Upper lobe of left lung (tissue), 6 donors: ENCODE measurements around the gene FGF1. TPM values are rescaled to one million over a fixed set of nuclear protein-coding genes. Genes with fewer than 3 reads are reported as not detected.

ENCODE experiments used
- ATAC-seq, 2 donors: fragments of 200-7000 bp; cut with Tn5 transposase; one replicate each; pipeline ENCODE4 v1.9.1; 2022; ENCODE audit warnings: mild to moderate bottlenecking in 2 of 2, moderate library complexity in 2 of 2; ENCODE audit not compliant: low FRiP score in 2 of 2
- DNase-seq, 2 donors: peaks; one replicate each; pipeline ENCODE4 v3.0.0-alpha.2; 2019 to 2020
- H3K27ac ChIP-seq, 4 donors: fragments of 200-600 bp; sonication (generic); one replicate each; pipeline ENCODE4 v1.5.1; 2016 to 2019
- H3K27me3 ChIP-seq, 4 donors: fragments of 200-600 bp; sonication (generic); one replicate each; pipeline ENCODE4 v1.5.1; 2017 to 2019
- H3K36me3 ChIP-seq, 4 donors: fragments of 200-600 bp; sonication (generic); one replicate each; pipeline ENCODE4 v1.5.1; 2016 to 2019
- H3K4me1 ChIP-seq, 4 donors: fragments of 200-600 bp; sonication (generic); one replicate each; pipeline ENCODE4 v1.5.1; 2018 to 2019
- H3K4me3 ChIP-seq, 4 donors: fragments of 200-600 bp; sonication (generic); one replicate each; pipeline ENCODE4 v1.5.1; 2017 to 2019; ENCODE audit warnings: mild to moderate bottlenecking in 2 of 4, moderate library complexity in 1 of 4
- H3K9me3 ChIP-seq, 4 donors: fragments of 200-600 bp; sonication (generic); one replicate each; pipeline ENCODE4 v1.5.1; 2018 to 2019
- EP300 ChIP-seq, 4 donors: sonication (generic); formaldehyde crosslinking; IDR thresholded peaks; one replicate each; pipeline ENCODE4 v1.5.1; 2017; ENCODE audit warnings: antibody characterized with exemption in 4 of 4, control low read depth in 2 of 4
- POLR2A ChIP-seq, 4 donors: fragments of 450-650 bp; IDR thresholded peaks; one replicate each; pipeline ENCODE4 v1.5.1; 2016 to 2017; ENCODE audit warnings: antibody characterized with exemption in 4 of 4, mild to moderate bottlenecking in 2 of 4
- POLR2AphosphoS5 ChIP-seq, 2 donors: sonication (generic); formaldehyde crosslinking; IDR thresholded peaks; one replicate each; pipeline ENCODE4 v1.5.1; 2017; ENCODE audit warnings: antibody characterized with exemption in 2 of 2
- WGBS, 2 donors: methylation state at CpG; one replicate each; pipeline ENCODE4 v1.1.5; 2017 to 2018; 5-methylcytosine and 5-hydroxymethylcytosine counted together
- total RNA-seq, 6 donors: library from RNA; depleted of rRNA in 4 of 6; stranded (reverse); fragments of >200 nt in 4 of 6; gene quantifications; one replicate each; pipeline versions ENCODE4 v1.1.0 to v1.2.1, GENCODE V29; 2016 to 2021
- TF ChIP-seq, protein P1 (sequence below), 6 experiments: fragments of 450-650 bp in 4 of 6; fragments of 200-600 bp in 2 of 6; sonication (generic) in 2 of 6; IDR thresholded peaks; one replicate each; pipeline ENCODE4 v1.5.1; 2016 to 2019; ENCODE audit warnings: antibody characterized with exemption in 6 of 6
- donor health status: DM: no; HTN: no; CAD: no; lungs with moderate emphysema.
- donor health status: DM: no; HTN: yes; CAD: no; lungs with severe emphysema.

The FGF1 gene
- total RNA-seq, 6 donors from 2014 or later: 0.63 to 1.3 (median 0.77) TPM; not detected in 2

DNA sequence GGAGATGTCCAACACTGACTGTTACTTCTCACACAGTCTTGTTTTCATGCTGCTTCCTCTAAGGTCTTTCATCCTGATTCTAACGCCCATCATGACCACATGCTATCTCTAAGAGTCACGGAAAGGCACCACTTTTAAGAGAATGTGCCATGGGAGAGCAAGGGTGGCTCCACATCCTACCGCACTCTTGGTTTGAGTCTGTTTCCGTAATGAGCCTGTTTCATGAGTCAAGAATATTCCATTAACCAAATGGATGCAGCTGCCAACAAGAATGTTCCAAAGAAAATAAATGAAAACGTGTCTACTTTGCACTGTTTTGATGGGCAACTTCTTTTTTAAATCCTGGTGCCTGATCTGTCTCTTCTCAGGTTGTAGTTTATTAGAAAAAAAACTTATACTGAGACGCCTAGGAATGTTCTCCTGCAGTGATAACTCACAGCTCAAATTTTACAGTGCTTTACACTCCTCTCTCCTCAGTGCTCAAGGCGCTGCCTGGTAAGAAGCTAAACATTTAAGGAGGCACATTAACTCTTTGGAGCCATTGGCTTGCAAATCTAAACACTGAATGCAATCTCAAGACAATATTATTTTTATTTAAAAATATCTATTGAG is 124.3 kb downstream of the FGF1 start:
- Histone ChIP-seq H3K27ac (no peak overlapping the region), H3K36me3 (no peaks in the 10 kb centered on the region), H3K9me3 (no peaks in the 10 kb centered on the region), H3K4me3 (no peak overlapping the region), H3K4me1 (no peaks in the 10 kb centered on the region), H3K27me3 (no peaks in the 10 kb centered on the region)
- ATAC-seq: no peak
- no peak for DNase-seq
- 80 to 86% methylated on average over 7 of the region's 7 CpGs for WGBS, 2 donors
- TF ChIP-seq POLR2AphosphoS5 (IDR thresholded peaks at IDR 0.05) (no peak), POLR2A (IDR thresholded peaks at IDR 0.05) (no peak), EP300 (IDR thresholded peaks at IDR 0.05) (no peak)
- TF ChIP-seq, protein P1, sequence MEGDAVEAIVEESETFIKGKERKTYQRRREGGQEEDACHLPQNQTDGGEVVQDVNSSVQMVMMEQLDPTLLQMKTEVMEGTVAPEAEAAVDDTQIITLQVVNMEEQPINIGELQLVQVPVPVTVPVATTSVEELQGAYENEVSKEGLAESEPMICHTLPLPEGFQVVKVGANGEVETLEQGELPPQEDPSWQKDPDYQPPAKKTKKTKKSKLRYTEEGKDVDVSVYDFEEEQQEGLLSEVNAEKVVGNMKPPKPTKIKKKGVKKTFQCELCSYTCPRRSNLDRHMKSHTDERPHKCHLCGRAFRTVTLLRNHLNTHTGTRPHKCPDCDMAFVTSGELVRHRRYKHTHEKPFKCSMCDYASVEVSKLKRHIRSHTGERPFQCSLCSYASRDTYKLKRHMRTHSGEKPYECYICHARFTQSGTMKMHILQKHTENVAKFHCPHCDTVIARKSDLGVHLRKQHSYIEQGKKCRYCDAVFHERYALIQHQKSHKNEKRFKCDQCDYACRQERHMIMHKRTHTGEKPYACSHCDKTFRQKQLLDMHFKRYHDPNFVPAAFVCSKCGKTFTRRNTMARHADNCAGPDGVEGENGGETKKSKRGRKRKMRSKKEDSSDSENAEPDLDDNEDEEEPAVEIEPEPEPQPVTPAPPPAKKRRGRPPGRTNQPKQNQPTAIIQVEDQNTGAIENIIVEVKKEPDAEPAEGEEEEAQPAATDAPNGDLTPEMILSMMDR (IDR thresholded peaks at IDR 0.05): no peak

GRCh38 chr5:142561029-142561428 is 124.9 kb downstream of the FGF1 start:
- Histone ChIP-seq H3K4me3 (no peak overlapping the region), H3K27me3 (no peaks in the 10 kb centered on the region), H3K9me3 (no peaks in the 10 kb centered on the region), H3K27ac (no peak overlapping the region), H3K4me1 (no peaks in the 10 kb centered on the region), H3K36me3 (no peaks in the 10 kb centered on the region)
- 85 to 89% methylated on average over 2 of the region's 2 CpGs for WGBS, 2 donors
- DNase-seq (no peak), ATAC-seq (no peak)
- TF ChIP-seq, protein P1 (IDR thresholded peaks at IDR 0.05): no peak
- TF ChIP-seq POLR2A (IDR thresholded peaks at IDR 0.05) (no peak), POLR2AphosphoS5 (IDR thresholded peaks at IDR 0.05) (no peak), EP300 (IDR thresholded peaks at IDR 0.05) (no peak)

GRCh38 chr5:142552107-142552506 is 133.8 kb downstream of the FGF1 start:
- peak overlapping the region in 1 of 4 donors; percentile 20 for H3K4me3 ChIP-seq
- WGBS, 2 donors: 62 to 74% methylated on average over 6 of the region's 6 CpGs
- no peak overlapping the region for H3K27ac ChIP-seq
- ATAC-seq: no peak
- DNase-seq: no peak
- peaks cover 5 to 22% (median 12%) of the 10 kb centered on the region in 4 donors for H3K4me1 ChIP-seq
- H3K27me3 ChIP-seq: no peaks in the 10 kb centered on the region
- no peaks in the 10 kb centered on the region for H3K9me3 ChIP-seq
- TF ChIP-seq POLR2AphosphoS5 (IDR thresholded peaks at IDR 0.05) (no peak), POLR2A (IDR thresholded peaks at IDR 0.05) (no peak), EP300 (IDR thresholded peaks at IDR 0.05) (no peak)
- TF ChIP-seq, protein P1 (IDR thresholded peaks at IDR 0.05): no peak
- H3K36me3 ChIP-seq: no peaks in the 10 kb centered on the region

- Histone ChIP-seq H3K4me3 (peak overlapping the region in 3 of 4 donors; percentile 20 to 28 (median 21)), H3K9me3 (no peaks in the 10 kb centered on the region), H3K36me3 (no peaks in the 10 kb centered on the region), H3K27ac (no peak overlapping the region), H3K27me3 (no peaks in the 10 kb centered on the region), H3K4me1 (peaks cover 5 to 22% (median 12%) of the 10 kb centered on the region in 4 donors)
- ATAC-seq (peak in 1 of 2 donors; percentile 40), DNase-seq (peak in 1 of 2 donors; percentile 60)
- TF ChIP-seq, protein P1 (IDR thresholded peaks at IDR 0.05): no peak
- TF ChIP-seq POLR2A (IDR thresholded peaks at IDR 0.05): no peak
- no peak for TF ChIP-seq EP300 (IDR thresholded peaks at IDR 0.05)
- TF ChIP-seq POLR2AphosphoS5 (IDR thresholded peaks at IDR 0.05): no peak
- 20 to 22% methylated on average over 30 of the region's 31 CpGs for WGBS, 2 donors
These were observed 134.4 kb downstream of the FGF1 start for GRCh38 chr5:142551338-142552067.
